ENCODE measurements around the gene ANKRD34A. TPM values are rescaled to one million over a fixed set of nuclear protein-coding genes. Genes with fewer than 3 reads are reported as not detected.

ANKRD34A gene
- total and polyA plus RNA-seq, 2 of the 13 experiments (the other 11 are each of a cell fraction or from before 2014, with no cell fraction given): 0.05 to 0.07 TPM

DNA sequence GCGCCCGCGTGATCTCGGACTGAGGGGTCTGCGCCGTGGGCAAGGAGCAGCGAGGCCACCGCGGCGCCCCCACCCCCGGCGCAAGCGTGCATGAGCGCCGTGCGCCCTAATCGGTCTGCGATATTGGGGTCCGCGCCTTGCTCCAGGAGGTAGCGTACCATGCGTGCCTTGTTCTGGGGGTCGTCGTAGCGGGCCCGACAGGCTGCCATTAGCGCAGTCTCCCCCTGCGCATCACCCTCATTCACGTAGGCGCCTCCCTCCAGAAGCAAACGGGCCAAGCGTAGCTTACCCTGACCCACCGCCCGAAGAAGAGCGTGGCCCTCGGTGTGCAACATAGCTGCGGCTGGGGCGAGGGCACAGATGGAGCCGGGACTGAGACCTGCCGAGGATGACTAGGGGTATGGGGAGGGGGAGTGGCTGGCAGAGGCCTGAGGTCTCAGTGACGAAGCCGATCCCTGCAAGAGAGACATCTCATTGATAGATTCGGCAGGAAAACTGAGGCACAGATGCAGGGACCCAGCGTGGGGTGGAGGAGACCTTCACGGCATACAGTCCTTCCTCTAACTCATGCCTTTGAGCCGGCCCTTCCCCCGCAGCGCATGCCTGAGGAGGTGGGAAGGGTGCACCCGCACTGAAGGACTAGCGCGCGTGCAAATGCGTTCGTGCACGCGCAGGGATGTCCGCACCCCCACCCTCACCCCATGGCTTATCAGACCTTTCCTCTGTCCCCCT lies 2.8 kb downstream of the ANKRD34A start (continued):
- TF ChIP-seq, protein P1, sequence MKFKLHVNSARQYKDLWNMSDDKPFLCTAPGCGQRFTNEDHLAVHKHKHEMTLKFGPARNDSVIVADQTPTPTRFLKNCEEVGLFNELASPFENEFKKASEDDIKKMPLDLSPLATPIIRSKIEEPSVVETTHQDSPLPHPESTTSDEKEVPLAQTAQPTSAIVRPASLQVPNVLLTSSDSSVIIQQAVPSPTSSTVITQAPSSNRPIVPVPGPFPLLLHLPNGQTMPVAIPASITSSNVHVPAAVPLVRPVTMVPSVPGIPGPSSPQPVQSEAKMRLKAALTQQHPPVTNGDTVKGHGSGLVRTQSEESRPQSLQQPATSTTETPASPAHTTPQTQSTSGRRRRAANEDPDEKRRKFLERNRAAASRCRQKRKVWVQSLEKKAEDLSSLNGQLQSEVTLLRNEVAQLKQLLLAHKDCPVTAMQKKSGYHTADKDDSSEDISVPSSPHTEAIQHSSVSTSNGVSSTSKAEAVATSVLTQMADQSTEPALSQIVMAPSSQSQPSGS (CRISPR knock-in tag; IDR thresholded peaks at IDR 0.05): no peak
- TF ChIP-seq RARA (CRISPR knock-in tag; IDR thresholded peaks at IDR 0.05): no peak
- TF ChIP-seq TBX2 (CRISPR knock-in tag; IDR thresholded peaks at IDR 0.05; ENCODE audit: borderline replicate concordance): peak; percentile 36; the same call in 1 of the 2 replicates
- TF ChIP-seq ZFP36L1 (CRISPR knock-in tag; IDR thresholded peaks at IDR 0.05): no peak
- TF ChIP-seq, protein P2, sequence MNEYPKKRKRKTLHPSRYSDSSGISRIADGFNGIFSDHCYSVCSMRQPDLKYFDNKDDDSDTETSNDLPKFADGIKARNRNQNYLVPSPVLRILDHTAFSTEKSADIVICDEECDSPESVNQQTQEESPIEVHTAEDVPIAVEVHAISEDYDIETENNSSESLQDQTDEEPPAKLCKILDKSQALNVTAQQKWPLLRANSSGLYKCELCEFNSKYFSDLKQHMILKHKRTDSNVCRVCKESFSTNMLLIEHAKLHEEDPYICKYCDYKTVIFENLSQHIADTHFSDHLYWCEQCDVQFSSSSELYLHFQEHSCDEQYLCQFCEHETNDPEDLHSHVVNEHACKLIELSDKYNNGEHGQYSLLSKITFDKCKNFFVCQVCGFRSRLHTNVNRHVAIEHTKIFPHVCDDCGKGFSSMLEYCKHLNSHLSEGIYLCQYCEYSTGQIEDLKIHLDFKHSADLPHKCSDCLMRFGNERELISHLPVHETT (CRISPR knock-in tag; conservative IDR thresholded peaks at IDR 0.05): no peak
- no peak for TF ChIP-seq ARNT (IDR thresholded peaks at IDR 0.05)
- peak; percentile 21; the same call in 1 of the 2 replicates for TF ChIP-seq FOXC1 (CRISPR knock-in tag; IDR thresholded peaks at IDR 0.05; ENCODE audit: borderline replicate concordance)
- TF ChIP-seq HNF4G (IDR thresholded peaks at IDR 0.05; ENCODE audit: borderline replicate concordance, low read depth, low read length): no peak
- 0 out of 2 replicates have a peak, but pooled peaks have one; percentile 25 for TF ChIP-seq HNF4G (CRISPR knock-in tag; IDR thresholded peaks at IDR 0.05; ENCODE audit: borderline replicate concordance, low read depth)
- no peak for TF ChIP-seq CHCHD3 (CRISPR knock-in tag; IDR thresholded peaks at IDR 0.05)
- TF ChIP-seq SUZ12 (IDR thresholded peaks at IDR 0.05; ENCODE audit: low read depth, low read length): no peak
- no peak for TF ChIP-seq TCF7 (IDR thresholded peaks at IDR 0.05; ENCODE audit: low read depth)
- no peak for TF ChIP-seq ZNF264 (CRISPR knock-in tag; IDR thresholded peaks at IDR 0.05)
- TF ChIP-seq, protein P3, sequence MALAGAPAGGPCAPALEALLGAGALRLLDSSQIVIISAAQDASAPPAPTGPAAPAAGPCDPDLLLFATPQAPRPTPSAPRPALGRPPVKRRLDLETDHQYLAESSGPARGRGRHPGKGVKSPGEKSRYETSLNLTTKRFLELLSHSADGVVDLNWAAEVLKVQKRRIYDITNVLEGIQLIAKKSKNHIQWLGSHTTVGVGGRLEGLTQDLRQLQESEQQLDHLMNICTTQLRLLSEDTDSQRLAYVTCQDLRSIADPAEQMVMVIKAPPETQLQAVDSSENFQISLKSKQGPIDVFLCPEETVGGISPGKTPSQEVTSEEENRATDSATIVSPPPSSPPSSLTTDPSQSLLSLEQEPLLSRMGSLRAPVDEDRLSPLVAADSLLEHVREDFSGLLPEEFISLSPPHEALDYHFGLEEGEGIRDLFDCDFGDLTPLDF (CRISPR knock-in tag; IDR thresholded peaks at IDR 0.05): no peak
- TF ChIP-seq, protein P4, sequence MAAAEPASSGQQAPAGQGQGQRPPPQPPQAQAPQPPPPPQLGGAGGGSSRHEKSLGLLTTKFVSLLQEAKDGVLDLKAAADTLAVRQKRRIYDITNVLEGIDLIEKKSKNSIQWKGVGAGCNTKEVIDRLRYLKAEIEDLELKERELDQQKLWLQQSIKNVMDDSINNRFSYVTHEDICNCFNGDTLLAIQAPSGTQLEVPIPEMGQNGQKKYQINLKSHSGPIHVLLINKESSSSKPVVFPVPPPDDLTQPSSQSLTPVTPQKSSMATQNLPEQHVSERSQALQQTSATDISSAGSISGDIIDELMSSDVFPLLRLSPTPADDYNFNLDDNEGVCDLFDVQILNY (CRISPR knock-in tag; conservative IDR thresholded peaks at IDR 0.05): no peak
- peak; percentile 81; the same call in 1 of the 2 replicates for TF ChIP-seq MTA1 (CRISPR knock-in tag; IDR thresholded peaks at IDR 0.05; ENCODE audit: borderline replicate concordance)
- TF ChIP-seq, protein P5, sequence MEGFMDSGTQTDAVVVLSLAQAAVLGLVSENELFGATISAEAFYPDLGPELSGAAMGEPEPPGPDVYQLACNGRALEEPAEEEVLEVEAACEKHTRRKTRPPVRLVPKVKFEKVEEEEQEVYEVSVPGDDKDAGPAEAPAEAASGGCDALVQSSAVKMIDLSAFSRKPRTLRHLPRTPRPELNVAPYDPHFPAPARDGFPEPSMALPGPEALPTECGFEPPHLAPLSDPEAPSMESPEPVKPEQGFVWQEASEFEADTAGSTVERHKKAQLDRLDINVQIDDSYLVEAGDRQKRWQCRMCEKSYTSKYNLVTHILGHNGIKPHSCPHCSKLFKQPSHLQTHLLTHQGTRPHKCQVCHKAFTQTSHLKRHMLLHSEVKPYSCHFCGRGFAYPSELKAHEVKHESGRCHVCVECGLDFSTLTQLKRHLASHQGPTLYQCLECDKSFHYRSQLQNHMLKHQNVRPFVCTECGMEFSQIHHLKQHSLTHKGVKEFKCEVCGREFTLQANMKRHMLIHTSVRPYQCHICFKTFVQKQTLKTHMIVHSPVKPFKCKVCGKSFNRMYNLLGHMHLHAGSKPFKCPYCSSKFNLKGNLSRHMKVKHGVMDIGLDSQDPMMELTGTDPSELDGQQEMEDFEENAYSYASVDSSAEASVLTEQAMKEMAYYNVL (CRISPR knock-in tag; IDR thresholded peaks at IDR 0.05; ENCODE audit: borderline replicate concordance): no peak
- no peak for TF ChIP-seq ZNF230 (CRISPR knock-in tag; IDR thresholded peaks at IDR 0.05)
- TF ChIP-seq ZNF607 (CRISPR knock-in tag; IDR thresholded peaks at IDR 0.05; ENCODE audit: borderline replicate concordance): 0 out of 2 replicates have a peak, but pooled peaks have one; percentile 44
- TF ChIP-seq FIP1L1 (IDR thresholded peaks at IDR 0.05; ENCODE audit: borderline replicate concordance, insufficient read depth, low read depth, low read length): no peak
- TF ChIP-seq, protein P6, sequence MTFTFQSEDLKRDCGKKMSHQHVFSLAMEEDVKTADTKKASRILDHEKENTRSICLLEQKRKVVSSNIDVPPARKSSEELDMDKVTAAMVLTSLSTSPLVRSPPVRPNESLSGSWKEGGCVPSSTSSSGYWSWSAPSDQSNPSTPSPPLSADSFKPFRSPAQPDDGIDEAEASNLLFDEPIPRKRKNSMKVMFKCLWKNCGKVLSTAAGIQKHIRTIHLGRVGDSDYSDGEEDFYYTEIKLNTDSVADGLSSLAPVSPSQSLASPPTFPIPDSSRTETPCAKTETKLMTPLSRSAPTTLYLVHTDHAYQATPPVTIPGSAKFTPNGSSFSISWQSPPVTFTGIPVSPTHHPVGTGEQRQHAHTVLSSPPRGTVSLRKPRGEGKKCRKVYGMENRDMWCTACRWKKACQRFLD (CRISPR knock-in tag; IDR thresholded peaks at IDR 0.05; ENCODE audit: borderline replicate concordance): 0 out of 2 replicates have a peak, but pooled peaks have one; percentile 19
